SW480 (cell line): ENCODE measurements around the gene SMIM36.
A peak's percentile ranks its signal among the peaks of the same experiment; 100 is the strongest.
"Not testable (repeated sequence)": the region's sequence is repeated elsewhere in the genome, so short reads cannot be mapped to it uniquely, and the experiment has no call there.

Experiments used
- DNase-seq: peaks from one replicate; pipeline ENCODE4 v3.0.0-alpha.2; 2016; ENCODE audit warnings: low spot score

SMIM36 gene

DNA sequence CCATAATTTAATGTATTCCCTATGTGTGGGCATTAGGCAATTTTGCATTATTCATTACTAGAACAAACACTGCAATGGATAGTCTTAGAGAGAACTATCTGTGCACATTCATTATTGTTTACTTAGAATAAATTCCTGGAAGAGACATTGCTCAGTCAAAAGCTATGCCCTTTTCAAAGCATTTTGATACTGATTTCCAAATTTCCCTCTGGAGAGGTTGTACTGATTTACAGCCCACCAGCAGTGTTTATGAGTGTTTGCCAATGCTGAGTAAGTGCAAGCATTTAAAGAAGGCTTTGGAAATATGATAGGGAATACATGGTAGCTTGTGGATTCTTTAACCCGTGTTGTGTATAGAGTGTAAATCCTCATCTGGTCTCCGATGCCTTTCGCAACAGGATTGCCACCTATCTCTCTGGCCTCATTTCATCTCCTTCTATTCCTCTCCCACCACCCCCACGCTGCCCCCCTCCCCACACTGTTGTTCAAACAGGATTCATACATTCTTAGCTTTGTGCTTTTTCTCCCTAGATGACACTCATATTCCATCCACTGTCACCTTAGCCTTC, 56.3 kb downstream of the SMIM36 start:
- DNase-seq: no peak

DNA sequence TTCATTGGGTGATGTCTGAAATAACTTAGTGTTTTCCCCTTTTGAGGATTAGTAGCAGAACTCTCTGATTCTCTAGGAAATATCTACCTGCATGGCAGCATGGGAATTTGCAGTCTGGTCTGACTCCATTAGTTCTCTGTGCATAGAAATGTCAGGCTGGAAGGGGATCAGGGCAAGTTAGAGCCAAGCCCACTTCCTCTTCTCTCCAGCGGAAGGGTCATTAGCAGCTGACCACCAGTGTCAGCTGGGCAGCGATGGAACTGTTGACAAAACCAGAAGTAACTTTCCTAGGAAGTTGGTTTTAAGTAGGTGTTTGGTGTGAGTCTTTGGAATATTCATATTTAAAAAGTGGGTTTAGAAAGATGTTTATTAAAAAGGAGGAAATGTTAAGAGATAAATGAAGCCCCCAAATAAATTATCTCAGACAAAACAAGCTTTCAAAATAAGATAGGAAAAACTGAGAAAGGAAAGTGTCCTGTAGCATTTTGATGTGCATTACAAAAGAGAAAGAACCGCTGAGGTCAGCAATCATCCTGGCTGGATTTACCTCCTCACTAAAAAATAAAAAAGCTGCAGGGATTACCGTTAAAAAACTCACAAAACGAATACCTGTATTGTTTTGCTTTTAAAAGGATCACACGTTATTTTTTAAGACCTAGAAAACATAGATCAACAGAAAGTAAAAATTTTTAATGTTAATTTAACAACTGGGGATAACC, 57.3 kb downstream of the SMIM36 start:
- DNase-seq: no peak

DNA sequence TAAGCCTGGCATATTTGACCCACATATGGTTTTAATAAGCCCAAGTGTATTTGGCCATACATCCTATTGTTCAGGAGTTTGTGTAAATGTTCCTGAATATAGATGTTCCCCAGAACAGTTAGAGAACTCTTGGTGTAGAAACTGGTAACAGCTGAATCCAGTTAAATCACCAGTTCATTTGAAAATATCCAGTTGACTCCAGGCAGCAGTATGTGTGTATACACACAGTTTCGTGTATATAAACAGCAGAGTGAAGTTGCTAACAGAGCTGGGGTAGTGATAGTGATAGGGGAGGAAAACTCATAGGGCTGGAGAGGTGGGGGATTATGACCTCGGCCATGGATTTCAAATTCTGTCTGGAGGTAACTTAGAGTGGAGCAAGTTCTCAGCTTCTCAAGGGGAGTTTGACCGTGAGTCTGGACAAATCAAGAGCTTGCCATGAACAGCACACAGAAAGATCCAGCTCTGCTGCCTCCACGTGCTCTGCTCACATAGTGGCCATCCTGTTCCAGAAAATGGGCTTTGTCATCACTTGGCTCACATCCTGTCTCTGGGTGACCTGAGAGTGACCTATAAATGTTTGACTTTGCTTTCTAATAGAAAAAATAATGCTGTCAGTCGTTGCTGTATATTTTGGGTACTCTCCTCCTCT, 59.0 kb downstream of the SMIM36 start:
- peak; percentile 44 for DNase-seq

DNA sequence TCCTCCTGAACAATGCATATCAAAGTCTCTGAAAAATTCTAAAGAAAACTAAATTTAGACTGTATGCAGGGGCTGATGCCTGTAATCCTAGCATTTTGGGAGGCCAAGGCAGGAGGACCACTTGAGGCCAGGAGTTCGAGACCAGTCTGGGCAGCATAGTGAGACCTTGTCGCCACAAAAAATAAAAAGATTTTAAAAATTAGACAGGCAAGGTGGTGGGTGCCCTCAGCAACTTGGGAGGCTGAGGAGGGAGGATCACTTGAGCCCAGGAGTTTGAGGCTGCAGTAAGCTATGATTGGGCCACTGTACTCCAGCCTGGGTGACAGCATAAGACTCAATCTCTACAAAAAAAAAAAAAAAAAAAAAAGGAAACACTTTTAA, 59.5 kb downstream of the SMIM36 start:
- no peak for DNase-seq

DNA sequence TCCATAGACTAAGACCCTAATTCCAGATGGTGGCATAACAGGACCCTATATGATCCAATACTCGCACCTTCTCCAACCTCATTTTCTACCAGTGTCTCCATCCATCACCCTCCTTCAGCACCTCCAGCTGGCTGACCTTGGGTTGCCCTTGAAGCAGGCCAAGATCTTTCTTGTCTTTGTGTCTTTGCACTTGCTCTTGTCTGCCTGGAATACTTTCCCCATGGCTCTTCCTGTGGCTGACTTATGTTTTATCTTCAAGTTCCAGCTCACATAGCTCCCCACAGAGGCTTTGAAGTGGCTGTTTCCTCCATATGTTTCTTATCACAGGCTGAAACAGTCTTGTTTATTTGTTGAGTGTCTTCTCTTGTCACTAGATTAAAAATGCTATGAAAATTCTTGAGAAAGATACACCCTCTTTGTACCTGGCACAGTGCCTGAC, 60.0 kb downstream of the SMIM36 start:
- peak; percentile 36 for DNase-seq

DNA sequence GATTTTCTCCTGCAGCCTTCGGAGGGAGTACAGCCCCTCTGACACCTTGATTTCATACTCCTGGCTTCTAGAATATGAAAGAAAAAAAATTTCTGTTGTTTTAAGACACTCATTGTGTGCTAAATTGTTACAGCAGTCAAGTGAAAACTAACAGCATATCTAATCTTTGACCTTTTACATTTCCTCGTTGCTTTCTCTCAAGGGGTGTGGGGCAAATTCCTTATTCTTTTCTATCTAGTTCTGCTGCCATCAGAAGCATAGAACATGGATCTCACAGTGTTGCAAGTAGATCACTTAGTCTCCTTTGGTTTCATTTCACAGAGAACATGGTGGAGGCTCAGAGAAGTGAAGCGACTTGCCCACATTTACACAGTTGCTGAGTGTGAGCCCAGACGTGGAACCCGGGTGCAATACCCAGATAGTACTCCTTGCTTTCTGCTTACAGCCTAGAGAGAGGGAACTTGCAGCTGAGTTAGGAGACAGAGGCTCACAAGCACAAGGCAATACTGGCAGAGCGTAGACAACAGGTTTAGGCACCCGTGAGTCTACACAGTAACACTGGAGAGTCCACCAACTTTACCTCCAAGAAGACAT, 60.9 kb downstream of the SMIM36 start:
- DNase-seq: no peak

DNA sequence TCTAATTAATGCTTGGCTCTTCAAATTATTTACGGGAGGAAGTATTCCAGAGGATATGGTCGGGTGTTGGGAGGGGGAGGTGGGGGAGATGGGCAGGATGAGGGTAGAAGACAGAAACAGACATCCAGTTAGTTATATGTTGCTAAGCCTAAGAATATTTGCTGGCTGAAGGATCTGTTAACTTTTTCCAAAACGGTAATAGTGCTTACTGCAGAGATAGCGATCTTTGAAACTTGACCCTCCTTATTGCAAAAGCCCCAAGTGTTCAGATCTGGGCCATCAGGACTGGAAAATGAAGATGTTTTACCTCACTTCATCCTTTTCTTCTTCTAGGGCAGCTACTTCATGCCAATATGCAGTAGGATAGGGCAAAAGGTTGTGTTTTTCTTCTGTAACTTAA, 62.6 kb downstream of the SMIM36 start:
- DNase-seq: no peak

DNA sequence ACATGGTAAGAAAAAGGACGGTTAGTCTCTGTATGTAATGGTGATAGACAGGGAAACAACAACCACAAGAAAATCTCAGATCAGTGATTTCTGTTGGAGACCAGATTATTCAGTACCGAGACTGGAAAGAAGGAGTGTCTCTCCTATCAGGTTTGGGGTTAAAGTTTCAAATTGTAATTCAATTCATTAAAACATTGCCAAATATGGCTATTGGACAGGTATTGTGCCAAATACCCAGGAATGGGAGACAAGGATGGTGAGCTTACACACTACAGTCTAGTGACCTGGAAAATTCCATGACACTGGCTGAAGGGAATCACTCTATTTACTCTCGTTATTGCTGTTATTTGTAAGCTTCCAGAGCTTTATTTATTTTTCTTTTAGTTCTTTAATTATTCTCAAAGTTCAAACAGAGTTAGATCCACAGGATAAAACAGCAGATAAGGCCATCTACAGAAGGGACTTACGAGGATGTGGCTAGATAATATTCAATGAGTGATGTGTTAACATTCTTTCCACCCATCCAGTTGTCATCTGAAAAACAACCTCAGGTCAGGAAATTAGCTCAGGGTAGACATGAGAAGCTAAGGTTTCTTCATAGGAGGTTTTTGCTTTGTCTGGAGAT, 64.6 kb downstream of the SMIM36 start:
- no peak for DNase-seq

DNA sequence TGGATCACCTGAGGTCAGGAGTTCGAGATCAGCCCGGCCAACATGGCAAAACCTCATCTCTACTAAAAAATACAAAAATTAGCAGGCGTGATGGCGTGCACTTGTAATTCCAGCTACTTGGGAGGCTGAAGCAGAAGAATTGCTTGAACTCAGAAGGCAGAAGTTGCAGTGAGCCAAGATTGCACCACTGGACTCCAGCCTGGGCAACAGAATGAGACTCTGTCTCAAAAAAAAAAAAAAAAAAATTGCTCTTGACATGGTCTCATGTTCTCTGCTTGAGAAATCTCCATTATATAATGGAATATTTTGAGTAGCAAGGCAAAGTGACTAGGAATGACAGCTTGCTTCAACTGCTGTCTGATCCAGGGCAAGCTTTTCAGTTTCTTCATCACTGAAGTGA, 65.2 kb downstream of the SMIM36 start:
- DNase-seq: not testable (repeated sequence)

DNA sequence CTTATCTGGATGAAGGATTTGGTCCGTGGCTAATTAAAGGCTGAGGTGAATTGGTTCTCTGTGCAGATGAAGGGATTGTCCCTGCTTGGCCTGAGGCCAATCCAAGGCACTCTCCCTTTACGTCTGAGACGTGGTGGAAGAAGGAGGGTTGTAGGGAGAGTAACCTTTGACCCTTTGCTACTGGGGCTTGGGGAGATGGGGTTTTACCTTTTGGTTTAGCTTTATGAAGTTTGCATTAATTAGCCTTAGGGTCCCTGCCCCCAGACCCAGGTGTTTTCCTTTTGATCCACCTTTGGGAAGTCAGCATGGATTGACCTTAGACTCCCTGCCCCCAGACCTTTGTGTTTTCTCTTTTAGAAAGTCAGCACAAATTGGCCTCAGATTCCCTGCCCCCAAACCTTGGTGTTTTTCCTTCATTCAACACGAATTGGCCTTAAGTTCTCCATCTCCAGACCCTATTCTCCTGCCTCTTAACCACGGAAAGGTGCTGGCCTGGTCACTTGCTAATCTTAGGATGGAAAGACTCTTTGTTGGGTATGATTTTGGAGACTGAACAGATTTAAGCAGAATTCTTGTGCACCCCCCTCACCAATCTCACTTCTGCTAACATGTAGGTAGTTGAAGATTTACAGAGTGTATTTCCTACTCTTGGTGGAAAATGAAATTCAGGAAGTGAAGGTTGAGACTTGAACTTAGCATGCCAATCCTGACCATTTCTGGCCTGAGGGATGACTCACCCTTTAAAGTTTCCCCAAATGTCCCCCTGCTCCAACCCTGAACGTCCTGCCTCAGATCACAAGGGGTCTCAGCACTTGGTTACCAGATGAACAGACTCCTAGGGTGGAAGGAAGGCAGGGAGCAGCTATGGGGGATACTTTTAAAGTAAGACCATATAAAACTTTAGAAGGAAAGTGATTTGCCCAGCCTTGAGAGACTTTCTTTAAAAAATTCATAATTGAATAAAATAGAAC, 66.5 kb downstream of the SMIM36 start:
- no peak for DNase-seq

DNA sequence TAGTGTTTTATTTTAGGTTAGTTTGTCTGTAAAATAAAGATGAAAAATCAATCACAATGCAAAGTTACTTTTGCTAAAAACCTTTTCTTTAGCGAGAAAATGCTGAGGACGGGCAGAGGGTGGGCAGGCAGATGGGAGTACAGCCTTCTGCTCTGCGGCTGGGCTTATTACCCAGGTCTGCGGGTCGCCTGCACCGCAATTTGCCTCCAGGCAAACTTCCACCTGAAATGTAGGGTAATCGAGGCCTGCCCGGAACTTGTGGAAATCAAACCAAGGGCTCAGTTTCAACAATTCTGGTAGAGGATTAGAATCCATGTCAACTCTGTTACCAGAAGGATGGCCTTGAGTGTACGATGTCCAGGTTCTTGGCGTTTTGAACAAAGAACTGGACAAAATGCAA, 67.3 kb downstream of the SMIM36 start:
- no peak for DNase-seq

DNA sequence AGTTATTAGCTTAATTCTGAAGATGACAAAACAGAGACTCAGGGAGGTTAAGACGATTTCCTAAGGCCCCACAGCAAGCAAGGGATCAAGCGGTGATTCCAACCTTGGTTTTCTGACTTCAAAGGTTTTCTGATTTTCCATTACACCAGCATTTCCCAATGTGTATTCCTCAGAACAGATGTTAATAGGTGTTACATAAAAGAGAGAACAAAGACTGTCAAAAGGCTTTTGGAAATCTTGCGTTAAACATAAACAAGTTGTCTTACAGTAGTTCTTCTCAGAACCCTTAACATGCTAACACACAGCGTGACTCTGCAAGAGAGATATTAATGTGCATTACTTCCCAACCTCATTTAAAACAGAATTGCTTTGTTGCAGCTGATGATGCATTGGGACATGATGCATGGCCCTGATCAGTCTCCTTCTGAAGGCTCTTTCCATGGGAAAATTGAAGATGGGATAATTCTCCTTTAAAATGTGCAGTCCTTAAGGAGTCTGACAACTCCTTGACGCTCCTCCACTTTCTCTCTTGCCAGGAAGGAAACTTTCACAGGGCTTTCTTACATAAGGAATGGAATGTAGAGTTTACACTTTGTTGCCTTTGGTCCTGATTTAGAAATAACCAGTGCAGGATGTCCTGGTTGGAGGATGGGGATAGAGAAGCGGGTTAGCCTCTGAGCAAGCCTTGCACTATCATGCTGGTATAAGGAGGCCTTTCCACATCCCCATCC, 68.1 kb downstream of the SMIM36 start:
- no peak for DNase-seq

DNA sequence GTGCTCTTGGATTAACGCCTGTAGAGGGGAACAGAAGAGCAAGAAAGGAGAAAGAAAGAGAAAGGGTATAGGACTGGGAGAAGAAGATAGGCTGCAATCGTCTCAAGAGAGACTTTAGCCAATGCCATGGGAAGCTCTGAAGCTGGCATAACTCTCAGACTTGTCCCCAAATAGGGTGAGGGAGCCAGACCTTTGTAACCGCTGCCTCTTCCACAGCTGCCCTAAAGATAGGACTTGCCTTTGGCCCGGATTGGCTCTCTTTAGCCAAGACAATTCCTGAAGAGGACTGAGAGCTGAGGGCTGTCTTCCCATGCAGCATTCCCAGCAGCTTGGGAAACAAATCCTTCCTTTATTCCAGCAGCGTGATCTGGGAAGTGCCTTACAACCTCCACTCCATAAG, 68.8 kb downstream of the SMIM36 start:
- no peak for DNase-seq

DNA sequence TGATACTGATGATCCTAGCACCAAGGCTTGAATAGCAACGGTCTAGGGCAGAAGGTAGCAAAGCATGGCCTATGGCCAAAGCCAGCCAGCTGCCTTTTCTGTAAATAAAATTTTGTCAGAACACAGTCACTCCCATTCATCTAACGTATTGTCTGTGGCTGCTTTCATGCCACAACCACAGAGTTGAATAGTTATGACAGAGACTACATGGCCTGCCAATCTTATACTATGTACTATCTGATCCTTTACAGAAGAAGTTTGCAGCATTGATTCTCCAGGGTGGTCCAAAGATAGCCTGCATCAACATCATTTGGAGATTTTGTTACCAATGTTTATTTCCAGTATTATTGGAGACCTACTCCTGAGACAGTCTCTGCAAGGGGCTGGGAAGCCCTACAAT, 69.7 kb downstream of the SMIM36 start:
- DNase-seq: no peak

DNA sequence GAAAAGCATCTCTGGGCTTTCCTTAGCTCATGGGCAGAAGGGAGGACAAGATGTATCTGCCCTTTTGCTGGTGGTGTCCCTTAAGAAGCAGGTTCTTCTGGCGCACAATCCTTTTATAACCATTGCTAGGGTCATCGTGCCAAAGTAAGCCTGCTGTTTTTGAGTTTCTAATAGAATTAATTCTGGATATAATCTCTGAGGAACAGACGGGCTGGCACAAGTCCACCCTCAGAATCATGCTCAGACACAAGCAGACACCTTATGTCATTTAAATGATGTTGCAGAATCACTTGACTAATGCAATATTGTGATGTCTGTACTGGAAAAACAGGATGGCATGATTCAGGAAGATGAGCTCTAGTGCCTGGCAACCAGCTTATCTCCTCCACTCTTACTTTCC, 70.9 kb downstream of the SMIM36 start:
- no peak for DNase-seq

DNA sequence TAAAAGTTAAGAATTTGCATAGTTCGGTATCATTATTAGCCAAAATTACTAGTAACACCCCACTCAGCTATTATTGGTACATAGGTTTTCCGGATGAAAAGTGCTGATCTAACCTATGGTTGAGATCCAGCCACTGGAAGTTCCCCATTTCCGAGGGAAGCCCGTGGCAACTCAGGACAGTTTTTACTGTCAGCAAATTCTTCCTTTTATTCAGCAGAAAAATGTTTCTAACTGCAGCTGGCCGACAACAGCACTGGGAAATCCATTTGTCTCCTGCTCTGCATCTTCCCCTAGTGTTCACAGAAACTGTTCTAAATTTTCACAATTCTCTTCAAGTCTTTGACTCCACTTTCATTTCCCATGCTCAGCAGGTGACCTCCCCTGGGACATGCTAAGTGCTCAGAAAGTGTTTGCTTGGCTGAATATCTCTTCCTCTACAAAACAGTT, 74.1 kb downstream of the SMIM36 start:
- no peak for DNase-seq

DNA sequence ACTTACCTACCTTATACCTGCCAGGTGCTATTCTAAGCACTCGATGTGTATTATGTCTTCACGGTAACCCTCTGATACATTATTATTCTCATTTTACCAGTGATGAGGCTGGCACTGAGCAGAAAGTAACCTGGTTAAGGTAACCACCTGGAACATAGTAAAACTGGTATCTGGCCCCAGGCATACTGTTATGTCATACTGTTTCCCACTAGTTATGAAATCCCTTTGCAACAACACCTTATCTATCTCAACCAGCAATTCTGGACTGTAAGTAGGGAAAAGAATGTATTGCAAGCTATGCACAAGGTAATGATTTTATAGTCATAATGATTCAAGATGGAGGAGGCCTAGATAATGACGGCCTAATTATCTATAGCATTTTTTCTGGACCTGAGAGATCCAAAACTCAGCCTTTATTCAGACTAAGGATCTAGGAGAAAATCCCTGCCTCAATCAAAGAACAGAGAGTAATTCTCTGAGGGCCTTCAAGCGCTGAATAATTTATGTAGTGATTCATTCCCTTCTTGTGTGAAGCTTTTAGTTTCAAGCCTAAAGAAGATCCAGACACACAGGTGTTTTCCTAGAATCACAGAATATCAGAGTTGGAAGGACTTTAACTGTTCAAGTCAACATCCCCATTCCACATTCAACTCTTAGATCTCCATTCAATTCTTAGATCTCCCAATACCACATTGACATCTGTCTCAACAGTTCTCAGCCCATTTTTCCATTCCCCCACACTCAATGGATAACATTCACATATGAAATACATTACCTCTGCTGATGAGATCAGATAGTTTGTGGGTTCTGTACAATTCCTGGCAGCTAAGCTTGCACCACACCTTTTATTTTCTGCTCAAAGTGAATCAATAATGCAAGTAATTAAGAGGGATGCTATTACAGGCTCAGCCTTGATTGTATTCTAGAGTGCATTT, 74.8 kb downstream of the SMIM36 start:
- no peak for DNase-seq

DNA sequence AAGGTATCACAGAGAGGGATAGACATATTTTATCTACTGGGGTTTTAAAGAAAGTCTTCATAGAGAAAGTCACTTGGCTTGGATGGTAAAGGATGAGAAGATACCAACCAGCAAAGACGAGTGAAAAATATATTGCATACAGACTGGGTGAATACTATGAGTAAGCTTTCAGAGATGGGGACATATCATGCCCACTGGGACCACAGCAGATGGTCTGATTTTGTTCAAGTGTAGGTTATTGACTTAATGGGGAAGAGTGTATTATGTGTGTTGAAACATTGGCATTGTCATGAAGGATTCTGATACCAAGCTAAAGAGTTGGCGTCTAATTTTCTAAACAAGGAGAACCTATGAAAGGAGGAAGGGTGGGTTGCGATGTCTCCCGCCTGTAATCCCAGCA, 75.8 kb downstream of the SMIM36 start:
- no peak for DNase-seq

DNA sequence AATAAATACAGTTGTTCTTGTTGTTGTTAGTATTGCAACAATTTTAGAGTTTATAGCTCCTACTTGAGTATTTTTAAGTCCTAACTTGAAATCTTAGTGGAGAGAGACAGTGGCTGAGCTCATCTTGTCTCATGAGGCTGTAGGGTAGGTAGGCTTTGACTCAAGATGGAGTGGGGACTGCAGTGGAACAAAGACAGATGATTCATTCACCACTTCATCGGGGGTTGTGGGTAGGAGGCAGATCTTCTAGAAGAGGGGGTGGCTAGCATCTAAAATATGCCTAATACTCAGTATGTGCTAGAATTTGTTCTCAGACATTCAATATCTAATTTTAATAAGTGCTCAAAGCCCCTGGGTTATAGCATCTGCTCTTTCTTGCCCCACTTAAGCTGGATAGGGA, 76.5 kb downstream of the SMIM36 start:
- DNase-seq: no peak
